Esophagus muscularis mucosa (tissue), 4 donors: ENCODE measurements around the gene OSBPL10. TPM values are rescaled to one million over a fixed set of nuclear protein-coding genes. Genes with fewer than 3 reads are reported as not detected.

Source experiments
- DNase-seq: peaks from one replicate; pipeline ENCODE4 v3.0.0-alpha.2; 2017; ENCODE audit errors: extremely low spot score
- H3K27ac ChIP-seq, 4 donors: fragments of 200-600 bp; sonication (generic); replicated peaks in 1 of 4; 1 replicate in 3 of 4; 2 replicates in 1 of 4; pipeline ENCODE4 v1.5.1; 2016 to 2019; ENCODE audit warnings: mild to moderate bottlenecking in 1 of 4
- H3K27me3 ChIP-seq, 4 donors: fragments of 200-600 bp; sonication (generic); one replicate each; pipeline versions ENCODE4 v1.5.1 to v1.6.0; 2016 to 2019
- H3K36me3 ChIP-seq, 4 donors: fragments of 200-600 bp; sonication (generic); one replicate each; pipeline ENCODE4 v1.5.1; 2016 to 2019
- H3K4me1 ChIP-seq, 4 donors: fragments of 200-600 bp; sonication (generic); one replicate each; pipeline ENCODE4 v1.5.1; 2016 to 2019
- H3K4me3 ChIP-seq, 4 donors: fragments of 200-600 bp; sonication (generic); 1 replicate in 2 of 4; 2 replicates in 2 of 4; pipeline ENCODE4 v1.5.1; 2016 to 2019; ENCODE audit warnings: mild to moderate bottlenecking in 4 of 4, moderate library complexity in 1 of 4
- H3K9me3 ChIP-seq, 4 donors: fragments of 200-600 bp; sonication (generic); 1 replicate in 3 of 4; 2 replicates in 1 of 4; pipeline ENCODE4 v1.5.1; 2016 to 2019
- EP300 ChIP-seq: sonication (generic); formaldehyde crosslinking; IDR thresholded peaks from one replicate; pipeline ENCODE4 v1.6.1; 2017; ENCODE audit warnings: antibody characterized with exemption
- POLR2A ChIP-seq: fragments of 450-650 bp; IDR thresholded peaks from one replicate; pipeline ENCODE4 v1.6.1; 2017; ENCODE audit warnings: antibody characterized with exemption, moderate library complexity, mild to moderate bottlenecking, low read depth
- POLR2AphosphoS5 ChIP-seq, 2 donors: sonication (generic); formaldehyde crosslinking; IDR thresholded peaks; one replicate each; pipeline ENCODE4 v1.6.1; 2017; ENCODE audit warnings: antibody characterized with exemption in 2 of 2
- WGBS: methylation state at CpG from one replicate; pipeline ENCODE4 v1.1.5; 2018; 5-methylcytosine and 5-hydroxymethylcytosine counted together
- intact Hi-C: fragments of 100-400 bp; cut with DNase I; formaldehyde crosslinking; loops from one replicate; pipeline ENCODE4 v1.15.1; 2023
- total RNA-seq, 4 donors: library from RNA; depleted of rRNA; stranded (reverse); fragments of >200 nt; gene quantifications; one replicate each; pipeline versions ENCODE4 v1.1.0 to v1.2.1, GENCODE V29; 2016
- TF ChIP-seq, protein P1 (sequence below), 3 experiments: fragments of 200-600 bp in 2 of 3; fragments of 450-650 bp in 1 of 3; sonication (generic) in 2 of 3; IDR thresholded peaks; one replicate each; pipeline ENCODE4 v1.5.1; 2017 to 2019; ENCODE audit warnings: antibody characterized with exemption in 3 of 3, mild to moderate bottlenecking in 2 of 3, moderate library complexity in 1 of 3

OSBPL10 gene
- total RNA-seq, 4 donors from 2014 or later = 6.3 to 12.2 (median 7.6) TPM

DNA sequence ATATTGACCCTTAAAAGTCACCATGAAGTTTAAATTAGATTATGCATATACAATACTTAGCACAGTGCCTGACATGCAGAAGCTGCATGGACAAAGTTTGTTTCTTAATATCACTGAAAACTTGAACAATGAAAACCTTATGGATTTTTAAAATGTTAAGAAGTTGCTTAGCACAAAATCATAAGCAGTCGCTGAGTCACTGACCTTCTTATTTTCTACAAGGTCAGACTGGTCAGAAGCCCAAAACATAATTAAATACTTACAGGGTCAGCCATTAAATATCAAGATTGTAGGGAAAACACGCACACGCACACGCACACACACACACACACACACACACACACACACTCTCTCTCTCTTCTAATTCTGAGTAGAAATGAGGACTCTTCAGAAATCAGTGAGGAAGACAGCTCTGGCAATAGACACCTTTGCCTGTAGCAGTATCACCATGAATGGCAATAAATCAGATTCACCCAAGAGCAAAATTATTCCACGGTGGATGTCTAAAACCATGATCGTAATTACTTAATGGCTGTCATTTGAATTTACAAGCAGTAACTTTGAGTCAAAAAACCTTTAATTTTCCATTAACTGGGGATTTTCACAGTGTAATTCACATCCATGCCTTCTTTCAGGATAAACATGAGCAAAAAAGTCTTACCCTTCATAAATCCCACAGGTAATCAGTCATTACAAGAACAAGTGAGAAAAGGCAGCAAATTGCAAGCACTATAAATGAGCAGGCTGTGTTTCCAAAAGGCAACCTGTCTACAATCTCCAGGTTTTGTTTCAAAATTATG, 147.5 kb downstream of the OSBPL10 start:
- no peaks in the 10 kb centered on the region for H3K4me1 ChIP-seq
- no peak overlapping the region for H3K27ac ChIP-seq
- 73% methylated on average over 6 of the region's 6 CpGs for WGBS
- H3K27me3 ChIP-seq = no peaks in the 10 kb centered on the region
- no peak for TF ChIP-seq POLR2AphosphoS5 (IDR thresholded peaks at IDR 0.05)
- TF ChIP-seq, protein P1, sequence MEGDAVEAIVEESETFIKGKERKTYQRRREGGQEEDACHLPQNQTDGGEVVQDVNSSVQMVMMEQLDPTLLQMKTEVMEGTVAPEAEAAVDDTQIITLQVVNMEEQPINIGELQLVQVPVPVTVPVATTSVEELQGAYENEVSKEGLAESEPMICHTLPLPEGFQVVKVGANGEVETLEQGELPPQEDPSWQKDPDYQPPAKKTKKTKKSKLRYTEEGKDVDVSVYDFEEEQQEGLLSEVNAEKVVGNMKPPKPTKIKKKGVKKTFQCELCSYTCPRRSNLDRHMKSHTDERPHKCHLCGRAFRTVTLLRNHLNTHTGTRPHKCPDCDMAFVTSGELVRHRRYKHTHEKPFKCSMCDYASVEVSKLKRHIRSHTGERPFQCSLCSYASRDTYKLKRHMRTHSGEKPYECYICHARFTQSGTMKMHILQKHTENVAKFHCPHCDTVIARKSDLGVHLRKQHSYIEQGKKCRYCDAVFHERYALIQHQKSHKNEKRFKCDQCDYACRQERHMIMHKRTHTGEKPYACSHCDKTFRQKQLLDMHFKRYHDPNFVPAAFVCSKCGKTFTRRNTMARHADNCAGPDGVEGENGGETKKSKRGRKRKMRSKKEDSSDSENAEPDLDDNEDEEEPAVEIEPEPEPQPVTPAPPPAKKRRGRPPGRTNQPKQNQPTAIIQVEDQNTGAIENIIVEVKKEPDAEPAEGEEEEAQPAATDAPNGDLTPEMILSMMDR (IDR thresholded peaks at IDR 0.05) = no peak
- TF ChIP-seq EP300 = no peak
- no peak for TF ChIP-seq POLR2A
- peaks cover 0 to 4% (median 0%) of the 10 kb centered on the region in 4 donors for H3K36me3 ChIP-seq
- no peak overlapping the region for H3K4me3 ChIP-seq
- no peak for DNase-seq
- intact Hi-C loops = no loop called here
- no peaks in the 10 kb centered on the region for H3K9me3 ChIP-seq

DNA sequence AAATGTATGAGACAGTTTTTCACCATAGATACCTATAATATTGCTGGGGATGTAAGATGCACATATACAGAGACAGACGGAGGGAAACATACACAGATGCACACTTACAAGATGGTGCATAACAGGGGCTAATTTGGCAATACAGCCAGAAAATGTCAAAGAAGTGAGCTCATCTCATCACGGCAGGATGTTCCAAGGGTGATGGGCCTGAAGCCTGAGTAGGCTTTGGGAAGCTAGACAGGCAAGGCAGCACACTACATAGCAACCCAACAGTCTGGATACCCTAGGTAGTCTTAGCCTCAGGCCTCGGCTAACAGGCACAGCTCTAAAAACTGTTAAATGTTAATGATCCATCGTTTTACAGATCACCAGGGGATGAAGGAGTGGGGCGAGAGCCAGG, 148.5 kb downstream of the OSBPL10 start:
- Histone ChIP-seq H3K4me1 (no peaks in the 10 kb centered on the region), H3K4me3 (no peak overlapping the region), H3K9me3 (no peaks in the 10 kb centered on the region), H3K27ac (no peak overlapping the region), H3K27me3 (no peaks in the 10 kb centered on the region), H3K36me3 (peaks cover 0 to 4% (median 0%) of the 10 kb centered on the region in 4 donors)
- no peak for DNase-seq
- TF ChIP-seq EP300 (no peak), POLR2A (no peak), POLR2AphosphoS5 (IDR thresholded peaks at IDR 0.05) (no peak)
- TF ChIP-seq, protein P1 (IDR thresholded peaks at IDR 0.05) = no peak
- intact Hi-C loops = no loop called here
- WGBS = 88% methylated on average over 5 of the region's 5 CpGs

DNA sequence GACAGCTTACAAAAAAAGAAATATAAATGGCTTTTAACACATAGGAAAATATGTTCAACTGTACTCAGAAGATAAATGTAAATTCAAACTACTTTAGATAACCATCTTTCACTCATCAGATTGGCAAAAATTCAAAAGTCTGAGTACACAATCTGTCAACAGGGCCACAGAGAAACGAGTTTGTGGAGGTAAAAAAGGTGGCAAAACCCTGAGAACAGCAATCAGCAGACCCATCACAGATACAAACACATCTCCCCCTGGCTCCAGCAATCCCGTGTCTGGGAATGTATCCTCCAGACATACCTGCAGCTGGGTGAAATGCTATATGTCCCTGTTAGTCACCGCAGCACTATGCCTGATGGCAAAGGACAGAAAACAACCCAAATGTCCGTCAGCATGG, 149.5 kb downstream of the OSBPL10 start:
- DNase-seq = no peak
- no peaks in the 10 kb centered on the region for H3K4me1 ChIP-seq
- H3K36me3 ChIP-seq = peaks cover 0 to 4% (median 0%) of the 10 kb centered on the region in 4 donors
- no peak overlapping the region for H3K4me3 ChIP-seq
- no peaks in the 10 kb centered on the region for H3K27me3 ChIP-seq
- TF ChIP-seq, protein P1 (IDR thresholded peaks at IDR 0.05) = no peak
- TF ChIP-seq POLR2AphosphoS5 (IDR thresholded peaks at IDR 0.05) = no peak
- TF ChIP-seq POLR2A = no peak
- TF ChIP-seq EP300 = no peak
- WGBS = 58% methylated on average over 4 of the region's 4 CpGs
- no peaks in the 10 kb centered on the region for H3K9me3 ChIP-seq
- intact Hi-C loops = no loop called here
- H3K27ac ChIP-seq = no peak overlapping the region

DNA sequence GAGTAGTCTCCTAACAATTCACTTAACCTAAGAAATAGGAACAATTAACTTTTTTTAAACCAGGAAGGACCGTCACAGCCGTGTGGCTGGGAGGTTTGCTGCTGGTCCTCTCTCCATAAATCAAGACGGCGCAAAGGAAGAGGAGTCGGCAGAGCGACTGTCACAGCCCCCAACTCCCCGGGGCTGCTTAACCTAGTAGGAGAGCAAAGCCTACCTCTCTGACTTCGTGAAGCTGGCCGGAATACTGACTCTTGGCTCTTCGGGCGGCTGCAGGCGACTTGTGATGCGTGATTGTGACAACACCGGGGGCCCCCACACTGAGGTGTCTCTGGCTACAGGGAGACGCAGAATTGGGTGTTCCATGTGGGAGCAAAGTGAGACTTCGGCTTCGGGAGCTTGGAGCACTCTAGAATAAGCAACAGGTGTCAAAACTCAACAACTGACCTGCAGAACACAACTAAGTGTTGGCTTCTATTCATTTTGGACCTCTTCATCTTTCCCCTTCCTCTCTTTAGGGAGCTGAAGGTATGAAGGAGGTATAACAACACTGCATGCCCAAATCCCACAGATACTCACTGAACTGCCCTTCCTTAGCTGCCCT, 151.1 kb downstream of the OSBPL10 start:
- WGBS = 91% methylated on average over 11 of the region's 17 CpGs
- no peak for TF ChIP-seq POLR2AphosphoS5 (IDR thresholded peaks at IDR 0.05)
- TF ChIP-seq EP300 = no peak
- TF ChIP-seq, protein P1 (IDR thresholded peaks at IDR 0.05) = no peak
- TF ChIP-seq POLR2A = no peak
- DNase-seq = peak; percentile 53

More for the DNA sequence above, 151.1 kb downstream of the OSBPL10 start:
- no peak overlapping the region for H3K4me3 ChIP-seq
- H3K36me3 ChIP-seq = peaks cover 0 to 4% (median 0%) of the 10 kb centered on the region in 4 donors
- H3K27ac ChIP-seq = no peak overlapping the region
- no peaks in the 10 kb centered on the region for H3K27me3 ChIP-seq
- no peaks in the 10 kb centered on the region for H3K4me1 ChIP-seq
- intact Hi-C loops = no loop called here
- H3K9me3 ChIP-seq = no peaks in the 10 kb centered on the region
